HG02759 (cell line): ENCODE data around the gene BRAF.
"Not testable (repeated sequence)": the region's sequence is repeated elsewhere in the genome, so short reads cannot be mapped to it uniquely, and the experiment has no call there.

Experiments
- ATAC-seq: cut with Tn5 transposase; IDR thresholded peaks from one replicate; pipeline ENCODE4 v1.9.1; 2021; ENCODE audit warnings: mild to moderate bottlenecking, moderate library complexity; ENCODE audit not compliant: unreplicated experiment

The BRAF gene

DNA sequence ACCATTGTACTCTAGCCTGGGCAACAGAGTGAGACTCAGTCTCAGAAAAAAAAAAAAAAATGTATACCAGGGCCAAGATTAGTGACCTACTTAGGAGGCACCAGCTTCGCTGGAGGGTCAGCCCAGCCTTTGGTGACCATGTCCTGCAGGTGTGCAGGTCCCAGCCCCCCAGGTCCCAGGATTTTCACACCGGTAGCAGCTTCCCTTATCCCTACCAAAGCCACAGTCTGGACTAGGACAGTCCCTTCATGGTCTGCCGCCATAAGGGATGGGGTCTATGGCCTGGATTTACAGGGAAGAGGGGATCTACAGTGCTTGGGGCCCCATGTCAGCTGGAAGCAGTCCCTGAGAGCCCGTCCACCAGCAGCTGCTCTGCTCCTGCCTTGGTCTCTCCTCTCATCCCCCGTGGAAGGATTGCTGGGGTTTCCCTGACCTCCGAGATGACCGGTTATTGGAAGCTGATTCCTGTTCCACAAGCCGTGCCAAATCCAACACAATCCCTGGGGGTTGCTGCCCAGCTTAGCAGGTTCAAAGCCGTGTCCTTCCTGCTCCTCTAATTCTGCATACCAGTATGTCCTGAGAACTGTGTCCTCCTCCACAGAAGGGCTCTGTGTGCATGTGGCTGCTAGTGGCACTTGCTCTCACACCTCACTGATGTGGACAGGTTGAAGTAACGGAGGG lies 239.2 kb downstream of the BRAF start:
- no peak for ATAC-seq

DNA sequence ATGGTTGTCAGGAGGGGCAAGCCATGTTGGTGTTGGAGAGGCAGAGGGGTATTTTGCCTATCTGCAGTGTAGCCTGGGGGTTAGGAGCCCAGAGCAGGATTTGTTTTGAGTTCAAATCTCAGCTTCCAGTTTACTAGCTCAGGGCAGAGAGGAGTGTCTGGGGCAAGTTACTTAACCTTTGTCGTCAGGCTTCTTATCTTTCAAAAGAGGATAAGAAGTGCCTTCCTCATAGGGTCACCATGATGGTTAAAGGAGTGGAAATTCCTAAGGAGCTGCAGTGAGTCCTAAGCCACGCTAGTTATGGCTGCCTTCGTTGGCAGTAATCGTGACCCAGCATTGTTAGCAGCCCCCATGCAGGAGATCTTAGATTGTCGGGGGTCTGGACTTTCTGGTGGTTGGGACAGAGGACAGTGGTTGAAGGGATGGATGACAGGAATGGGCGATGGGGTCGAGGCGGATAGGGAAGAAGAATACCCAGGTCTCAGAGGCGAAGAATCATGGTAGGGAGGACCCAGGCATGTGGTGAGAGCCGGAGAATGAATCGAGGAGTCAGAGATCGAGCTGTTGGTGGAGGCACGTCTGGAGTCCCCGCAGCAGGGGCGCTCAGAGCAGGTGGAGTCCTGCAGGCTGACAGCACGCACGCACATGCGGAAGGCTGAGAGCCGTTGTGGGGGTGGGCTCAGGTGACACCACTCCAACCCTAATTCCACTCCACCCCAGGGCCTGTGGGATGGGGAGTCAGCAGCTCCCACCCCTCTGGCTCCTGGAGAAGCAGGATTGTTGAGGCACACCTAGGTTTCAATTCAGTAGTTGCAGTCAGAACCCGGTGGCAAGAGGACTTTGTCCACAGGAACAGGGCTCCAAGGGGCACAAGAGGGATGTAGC lies 240.4 kb downstream of the BRAF start:
- ATAC-seq: no peak

DNA sequence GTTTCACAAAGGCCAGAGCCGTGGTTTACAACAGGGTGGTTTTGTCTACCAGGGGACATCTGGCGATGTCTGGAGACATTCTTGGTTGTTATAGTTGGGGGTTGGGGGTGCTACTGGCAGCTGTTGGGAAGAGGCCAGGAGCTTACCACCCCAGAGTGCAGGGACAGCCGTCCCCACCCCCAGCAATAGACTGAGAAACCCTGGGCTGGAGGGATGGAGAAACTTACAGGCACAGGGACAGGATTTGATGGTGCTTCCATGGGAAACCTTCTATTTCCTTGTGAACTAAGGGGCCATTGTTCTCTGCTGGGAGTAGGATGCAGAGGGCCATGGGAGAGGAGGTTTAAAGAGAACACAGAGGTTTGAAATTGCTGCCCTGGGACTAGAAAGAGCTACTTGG lies 241.1 kb downstream of the BRAF start:
- no peak for ATAC-seq

DNA sequence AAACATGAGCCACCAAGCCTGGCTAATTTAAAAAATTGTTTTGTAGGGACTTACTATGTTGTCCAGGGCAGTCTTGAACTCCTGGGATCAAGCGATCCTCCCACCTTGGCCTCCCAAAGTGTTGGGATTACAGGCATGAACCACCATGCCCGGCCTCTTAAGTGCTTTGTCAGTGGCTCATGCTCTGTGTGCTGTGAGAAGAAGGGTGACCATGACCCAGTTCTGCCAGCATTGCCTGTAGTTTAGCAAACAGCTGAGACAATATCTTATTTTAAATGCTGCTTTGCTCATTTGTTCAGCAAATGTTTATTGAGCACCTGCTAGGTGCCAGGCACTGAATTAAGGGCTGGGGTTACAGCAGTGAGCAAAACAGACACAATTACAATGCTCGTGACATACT lies 243.0 kb downstream of the BRAF start:
- ATAC-seq: no peak

DNA sequence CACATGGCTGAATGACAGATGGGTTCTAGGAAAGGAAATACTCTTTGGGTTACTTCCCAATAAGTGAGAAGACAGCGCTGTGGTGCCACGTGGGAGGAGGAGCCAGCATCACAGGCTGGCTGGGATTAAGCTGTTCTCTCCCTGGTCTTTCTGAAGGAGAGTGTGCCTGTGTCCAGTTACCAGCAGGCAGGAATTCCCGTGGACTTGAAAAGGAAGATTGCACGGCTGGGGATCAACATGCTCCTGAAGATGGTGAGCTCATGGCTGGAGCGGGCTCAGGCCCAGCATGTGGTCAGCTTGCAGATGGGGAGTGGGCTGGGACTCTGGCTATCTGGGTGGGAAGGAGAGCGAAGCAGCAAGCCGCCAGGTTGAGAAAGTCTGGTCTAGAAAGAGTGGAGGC lies 243.8 kb downstream of the BRAF start:
- no peak for ATAC-seq

DNA sequence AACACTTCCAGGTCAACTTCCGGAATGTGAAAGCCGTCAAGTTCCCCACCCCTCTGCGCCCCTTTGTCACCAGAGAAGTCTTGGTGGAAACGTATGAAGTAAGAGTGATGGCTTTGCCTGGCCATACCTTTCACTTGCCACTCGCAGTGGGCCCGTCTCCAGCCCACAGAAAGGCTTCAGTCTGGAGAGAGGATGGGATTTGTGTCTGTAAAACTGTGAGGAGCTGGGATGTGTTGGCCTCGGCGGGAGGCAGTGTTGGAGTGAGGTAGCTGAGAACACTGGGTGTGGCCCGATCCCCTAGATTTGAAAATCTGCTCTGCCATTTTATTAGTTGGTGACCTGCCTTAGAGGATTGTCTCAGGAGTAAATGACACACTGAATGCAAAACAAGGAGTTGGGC lies 245.5 kb downstream of the BRAF start:
- ATAC-seq: no peak

DNA sequence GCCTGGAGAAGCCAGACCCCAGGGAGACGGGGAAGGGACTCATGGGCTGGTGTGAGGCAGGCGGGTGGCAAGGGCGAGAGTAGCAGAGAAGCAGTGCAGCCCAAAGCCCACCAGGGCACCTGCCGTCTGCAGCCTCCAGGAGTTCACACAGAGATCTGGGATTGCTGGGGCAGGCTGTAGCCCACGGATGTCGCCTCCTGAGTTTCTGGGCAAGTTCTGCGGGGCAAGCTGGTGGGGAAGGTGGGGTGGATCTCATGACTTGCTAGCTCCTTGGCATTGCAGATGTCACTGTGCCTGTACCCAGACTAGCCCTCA lies 246.0 kb downstream of the BRAF start:
- ATAC-seq: no peak

DNA sequence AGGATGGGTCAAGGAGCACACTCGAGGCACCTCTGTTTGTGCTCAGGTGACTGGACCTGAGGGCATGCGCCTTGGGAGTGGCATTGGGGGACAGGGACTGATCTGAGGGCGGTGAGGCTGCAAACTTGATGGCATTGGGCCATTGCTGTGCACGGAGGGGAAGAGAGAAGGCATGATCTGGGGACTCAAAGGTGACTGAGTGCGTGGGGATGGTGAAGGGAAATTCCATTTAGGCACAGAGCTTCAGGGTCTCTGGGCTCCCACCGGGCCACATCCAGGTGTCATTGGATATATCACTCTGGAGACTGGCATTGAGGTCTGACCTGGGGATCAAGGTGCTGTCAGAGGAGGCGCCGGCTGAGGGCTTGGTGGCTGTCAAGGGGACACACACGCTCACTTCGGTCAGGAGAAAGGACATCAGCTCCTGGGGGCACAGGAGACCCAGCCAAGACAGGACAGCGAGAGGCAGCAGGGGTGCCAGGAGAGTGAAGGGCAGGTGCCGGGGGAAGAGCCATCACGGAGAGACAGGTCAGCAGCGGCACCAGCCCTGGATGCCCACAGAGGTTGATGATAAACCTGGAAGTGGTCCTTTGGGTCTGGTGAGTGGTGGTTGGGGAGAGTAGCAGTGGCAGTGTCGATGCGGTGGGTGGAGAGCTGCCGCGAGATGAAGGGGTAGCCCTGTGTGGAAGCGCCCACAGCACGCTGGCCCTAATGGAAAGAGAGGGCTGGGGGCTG lies 246.5 kb downstream of the BRAF start:
- ATAC-seq: no peak

DNA sequence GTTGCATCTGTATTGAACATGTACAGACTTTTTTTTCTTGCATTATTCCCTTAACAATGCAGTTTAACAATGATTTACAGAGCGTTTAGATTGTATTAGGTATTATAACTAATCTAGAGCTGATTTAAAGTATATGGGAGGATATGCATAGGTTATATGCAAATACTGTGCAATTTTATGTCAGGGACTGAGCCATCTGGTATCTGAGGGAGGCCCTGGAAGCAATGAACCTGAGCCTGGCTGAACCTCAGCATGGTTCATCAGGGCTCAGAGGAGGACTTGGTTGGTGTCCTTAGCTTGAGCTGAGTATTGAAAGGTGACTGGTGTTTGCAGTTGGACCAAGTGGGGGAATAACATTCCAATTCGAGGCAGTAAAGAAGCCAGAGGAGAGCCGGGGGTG lies 247.2 kb downstream of the BRAF start:
- ATAC-seq: no peak

DNA sequence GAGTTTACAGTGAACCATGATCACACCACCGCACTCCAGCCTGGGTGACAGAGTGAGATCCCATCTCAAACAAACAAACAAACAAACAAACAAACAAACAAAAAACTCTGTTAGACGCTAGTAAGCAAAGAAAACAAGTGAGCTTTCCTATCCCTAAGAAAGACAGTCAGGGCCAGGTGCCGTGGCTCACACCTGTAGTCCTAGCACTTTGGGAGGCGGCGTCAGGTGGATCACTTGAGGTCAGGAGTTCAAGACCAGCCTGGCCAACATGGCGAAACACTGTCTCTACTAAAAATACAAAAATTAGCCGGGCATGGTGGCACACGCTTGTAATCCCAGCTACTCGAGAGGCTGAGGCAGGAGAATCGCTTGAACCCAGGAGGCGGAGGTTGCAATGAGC lies 247.8 kb downstream of the BRAF start:
- not testable (repeated sequence) for ATAC-seq

DNA sequence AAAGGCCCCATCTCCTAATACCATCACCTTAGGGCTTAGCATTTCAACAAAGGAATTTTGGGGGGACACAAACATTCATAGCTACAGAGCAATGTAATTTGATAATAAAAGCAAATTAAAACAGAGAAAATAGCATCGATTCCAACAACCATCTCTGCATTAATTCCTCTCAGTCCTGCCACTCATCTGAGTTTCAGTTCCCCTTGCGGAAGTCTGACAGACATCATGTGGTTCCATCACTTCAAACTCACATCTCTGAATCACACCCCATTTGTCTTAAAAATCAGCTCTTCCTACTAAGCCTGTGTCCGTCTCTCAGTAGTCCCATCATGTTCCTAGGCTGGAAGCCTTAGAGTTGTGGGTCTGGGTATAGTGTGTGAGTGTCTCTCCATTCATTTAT lies 248.4 kb downstream of the BRAF start:
- peak; percentile 42 for ATAC-seq

DNA sequence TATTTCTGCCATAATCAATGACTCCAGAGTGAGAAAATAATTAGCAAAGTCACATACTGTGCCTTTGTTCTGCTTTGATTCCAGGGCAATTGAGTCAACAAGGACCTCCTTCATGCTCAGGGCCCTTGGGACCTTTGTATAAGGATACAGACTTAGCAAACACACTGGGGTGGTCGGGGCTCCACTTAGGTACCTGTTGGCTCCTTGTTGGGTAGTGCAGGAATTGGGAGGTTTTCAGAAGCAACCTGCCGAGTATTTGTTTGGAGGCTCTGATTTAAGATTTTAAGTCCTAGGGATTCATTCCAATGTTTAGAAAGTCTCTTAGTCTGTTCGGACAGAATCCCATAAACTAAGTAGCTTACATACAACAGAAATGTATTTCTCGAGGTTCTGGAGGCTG lies 249.0 kb downstream of the BRAF start:
- no peak for ATAC-seq

DNA sequence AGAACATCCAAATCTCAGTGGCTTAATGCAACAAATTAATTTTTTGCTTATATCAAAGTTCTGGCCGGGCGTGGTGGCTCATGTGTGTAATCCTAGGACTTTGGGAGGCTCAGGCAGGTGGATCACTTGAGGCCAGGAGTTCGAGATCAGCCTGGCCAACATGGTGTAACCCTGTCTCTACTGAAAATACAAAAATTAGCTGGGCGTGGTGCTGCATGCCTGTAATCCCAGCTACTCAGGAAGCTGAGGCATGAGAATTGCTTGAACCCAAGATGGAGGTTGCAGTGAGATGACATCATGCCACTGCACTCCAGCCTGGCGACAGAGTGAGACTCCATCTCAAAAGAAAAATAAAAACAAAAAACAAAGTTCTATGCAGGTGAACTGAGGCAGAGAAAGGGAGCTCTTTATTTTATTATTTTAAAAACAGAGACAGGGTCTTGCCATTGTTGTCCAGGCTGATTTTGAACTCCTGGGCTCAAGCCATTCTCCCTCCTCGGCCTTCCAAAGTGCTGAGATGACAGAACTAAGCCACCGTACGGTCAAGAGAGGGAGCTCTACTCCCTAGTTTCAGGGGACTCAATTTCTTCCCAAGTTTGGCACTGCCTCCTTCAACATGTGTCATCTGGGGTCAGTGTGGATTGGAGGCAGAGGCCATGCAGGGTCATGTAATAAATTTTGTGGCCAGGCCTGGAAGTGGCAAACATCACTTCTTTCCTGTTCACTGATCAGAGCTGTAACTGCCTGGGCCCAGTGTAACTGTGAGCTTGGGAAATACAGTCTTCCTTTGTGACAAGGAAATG lies 249.6 kb downstream of the BRAF start:
- ATAC-seq: no peak

DNA sequence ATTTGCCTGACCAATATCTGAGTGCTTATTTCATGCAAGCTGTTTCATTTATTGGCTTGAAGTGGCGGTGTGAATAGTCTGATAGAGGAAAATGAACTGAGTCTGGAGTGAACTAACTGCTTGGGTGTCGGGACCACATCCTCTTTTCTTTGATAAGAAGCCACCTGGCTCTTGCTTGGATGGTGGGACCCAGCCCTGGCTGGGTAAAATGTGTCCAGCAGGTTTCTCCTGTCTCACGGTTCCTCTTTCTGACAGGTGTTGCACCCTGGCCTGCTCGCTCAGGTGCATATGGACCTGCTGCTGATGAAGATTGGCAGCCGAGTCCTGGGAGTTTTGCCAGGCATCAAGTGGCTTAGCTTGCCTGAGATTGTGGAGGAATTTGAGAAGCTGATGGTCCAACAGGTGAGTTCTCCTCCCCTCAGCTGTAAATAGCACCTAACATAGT lies 250.4 kb downstream of the BRAF start:
- ATAC-seq: peak; percentile 10

DNA sequence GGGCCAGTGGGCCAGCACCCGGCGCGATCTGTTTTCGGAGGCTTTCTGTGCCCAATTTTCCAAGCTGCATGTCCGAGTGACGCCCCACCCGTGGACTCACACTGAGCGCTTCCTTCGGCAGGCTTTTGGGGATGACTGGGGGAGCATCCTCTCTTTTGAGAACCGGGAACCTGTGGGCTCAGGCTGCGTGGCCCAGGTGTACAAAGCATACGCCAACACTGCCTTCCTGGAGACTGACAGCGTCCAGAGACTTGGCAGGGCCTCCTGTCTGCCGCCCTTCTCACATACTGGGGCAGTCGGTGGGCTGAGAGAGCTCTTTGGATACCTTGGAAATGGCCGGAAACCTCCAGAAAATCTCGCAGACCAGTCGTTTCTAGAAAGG lies 251.0 kb downstream of the BRAF start:
- ATAC-seq: no peak

DNA sequence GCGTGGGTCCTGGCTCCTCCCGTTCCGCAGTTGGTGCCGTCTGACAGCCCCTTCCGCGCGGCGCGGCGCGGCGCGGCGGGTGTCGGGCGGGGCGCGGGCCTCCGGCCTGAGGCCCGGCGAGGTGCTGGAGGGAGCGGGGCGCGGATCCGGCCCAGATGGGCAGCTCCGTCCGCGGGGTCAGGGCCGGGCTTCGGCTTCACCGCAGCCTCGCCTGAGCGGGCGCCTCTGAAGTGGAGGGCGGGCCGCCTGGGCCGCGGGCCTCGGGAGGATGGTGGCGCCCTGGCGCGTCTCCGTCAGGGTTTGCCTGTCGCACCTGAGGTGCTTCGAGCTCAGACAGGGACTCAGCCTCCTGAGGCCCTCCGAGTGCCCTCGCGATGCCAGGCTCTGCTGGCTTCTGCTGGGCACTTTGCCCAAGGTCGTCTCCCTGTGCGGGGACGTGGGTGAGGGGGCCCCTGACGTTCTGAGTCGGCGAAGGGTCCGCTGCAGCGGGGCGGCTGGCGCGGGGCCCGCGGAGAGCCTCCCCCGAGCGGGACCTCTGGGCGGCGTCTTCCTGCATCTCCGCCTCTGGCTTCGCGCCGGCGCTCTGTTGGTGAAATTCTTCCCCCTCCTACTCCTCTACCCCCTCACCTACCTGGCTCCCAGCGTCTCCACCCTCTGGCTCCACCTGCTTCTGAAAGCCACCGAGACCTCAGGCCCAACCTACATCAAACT lies 251.5 kb downstream of the BRAF start:
- ATAC-seq: peak; percentile 54

DNA sequence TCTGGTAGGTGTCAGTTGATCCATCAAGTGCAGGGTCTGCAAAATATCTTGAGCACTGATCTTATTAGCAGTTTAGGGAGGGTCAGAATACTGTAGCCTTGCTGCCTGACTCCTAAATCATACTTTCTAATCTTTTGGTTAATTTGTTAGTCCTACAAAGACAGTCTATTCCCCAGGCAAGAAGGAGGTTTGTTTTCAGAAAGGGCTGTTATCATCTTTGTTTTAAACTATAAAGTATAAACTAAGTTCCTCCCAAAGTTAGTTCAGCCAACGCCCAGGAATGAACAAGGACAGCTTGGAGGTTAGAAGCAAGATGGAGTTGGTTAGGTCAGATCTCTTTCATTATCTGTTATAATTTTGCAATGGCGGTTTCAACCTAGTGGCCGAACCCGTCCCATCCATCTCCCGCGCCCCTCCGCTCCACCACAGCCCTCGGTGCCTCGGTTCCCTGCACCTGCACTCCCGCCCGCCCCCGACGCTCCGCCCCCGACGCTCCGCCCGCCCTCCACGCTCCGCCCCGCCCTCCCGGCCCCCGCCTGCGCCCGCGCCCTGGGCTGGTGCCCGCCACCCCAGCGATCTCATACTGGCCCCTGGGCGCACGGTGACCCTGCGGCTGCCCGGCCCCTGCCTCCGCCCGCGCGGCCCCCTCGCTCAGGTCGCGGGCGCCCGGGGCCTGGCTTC lies 252.2 kb downstream of the BRAF start, which contains the start of gene ADCK2:
Gene ADCK2, plus strand, starts transcription at position 564 of the 681 bp plus-strand sequence. CDS start 386 bp downstream, outside the sequence.
- ATAC-seq: peak; percentile 69

DNA sequence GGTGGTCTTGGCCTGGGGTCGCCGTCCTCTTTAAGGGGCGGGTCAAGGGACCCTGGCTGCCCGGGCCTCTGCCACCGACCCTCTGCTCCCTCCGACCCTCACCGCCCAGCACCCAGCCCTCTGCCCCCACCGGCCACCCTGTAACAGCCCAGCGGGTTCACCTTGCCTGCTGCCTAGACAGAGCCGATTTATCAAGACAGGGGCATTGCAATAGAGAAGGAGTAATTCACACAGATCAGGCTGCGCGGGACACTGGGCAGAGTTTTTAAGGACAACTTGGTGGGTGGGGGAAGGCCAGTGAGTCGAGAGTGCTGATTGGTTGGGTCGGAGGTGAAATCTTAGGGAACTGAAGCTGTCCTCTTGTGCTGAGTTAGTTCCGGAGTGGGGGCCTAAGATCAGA lies 252.8 kb downstream of the BRAF start:
- no peak for ATAC-seq

DNA sequence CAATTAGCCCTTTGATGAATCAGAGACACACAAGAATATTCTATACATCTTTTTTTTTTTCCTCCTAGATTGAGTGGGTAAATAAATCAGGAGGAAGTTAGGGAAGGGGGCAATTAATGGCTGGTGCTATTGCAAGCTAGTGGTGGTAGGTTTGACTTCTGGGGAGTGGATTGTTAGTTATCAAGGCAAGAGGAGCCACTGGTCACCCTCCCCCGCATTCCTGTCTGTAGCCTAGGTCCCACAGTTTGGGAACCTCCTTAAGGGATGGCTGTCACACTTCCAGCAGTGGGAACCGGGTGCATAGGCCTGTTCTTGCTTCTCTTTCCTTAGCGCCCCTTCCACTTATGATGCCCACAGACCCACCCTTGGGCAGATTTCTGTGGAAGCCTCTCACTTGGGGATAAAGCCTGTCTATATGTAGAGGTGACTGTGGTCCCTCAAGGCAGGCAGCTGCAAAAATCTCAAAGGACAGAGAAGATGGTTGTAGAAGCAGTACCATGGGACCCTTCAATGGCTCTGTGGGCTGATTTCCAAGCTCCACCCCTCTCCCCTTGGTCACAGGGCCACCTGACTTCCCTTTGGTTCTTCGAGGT lies 254.3 kb downstream of the BRAF start:
- no peak for ATAC-seq
